Gastrocnemius medialis (tissue), 4 donors: ENCODE data around the gene ACOX1. TPM values are rescaled to one million over a fixed set of nuclear protein-coding genes. Genes with fewer than 3 reads are reported as not detected.
A peak's percentile ranks its signal among the peaks of the same experiment; 100 is the strongest.

ENCODE experiments used
- ATAC-seq, 2 donors: fragments of 150-250 bp; one replicate each; pipeline ENCODE4 v1.9.1; 2016
- DNase-seq, 2 donors: peaks; one replicate each; pipeline ENCODE4 v3.0.0-alpha.2; 2019
- H3K27ac ChIP-seq, 4 donors: fragments of 200-600 bp; sonication (generic); 1 replicate in 1 of 4; 2 replicates in 3 of 4; pipeline ENCODE4 v1.5.1; 2016 to 2018; ENCODE audit warnings: mild to moderate bottlenecking in 2 of 4, moderate library complexity in 1 of 4
- H3K27me3 ChIP-seq, 3 donors: fragments of 200-600 bp; sonication (generic) in 2 of 3; 1 replicate in 1 of 3; 2 replicates in 2 of 3; pipeline versions ENCODE4 v1.5.1 to v1.6.0; 2016 to 2019; ENCODE audit warnings: mild to moderate bottlenecking in 1 of 3, moderate library complexity in 1 of 3
- H3K36me3 ChIP-seq, 2 donors: fragments of 200-600 bp; sonication (generic) in 1 of 2; one replicate each; pipeline ENCODE4 v1.5.1; 2017 to 2018
- H3K4me1 ChIP-seq, 2 donors: fragments of 200-600 bp; sonication (generic) in 1 of 2; one replicate each; pipeline ENCODE4 v1.5.1; 2016 to 2017; ENCODE audit warnings: mild to moderate bottlenecking in 2 of 2
- H3K4me3 ChIP-seq, 4 donors: fragments of 200-600 bp; sonication (generic) in 3 of 4; 1 replicate in 1 of 4; 2 replicates in 3 of 4; pipeline ENCODE4 v1.5.1; 2016 to 2019; ENCODE audit warnings: mild to moderate bottlenecking in 2 of 4
- H3K9me3 ChIP-seq, 3 donors: fragments of 200-600 bp; sonication (generic) in 2 of 3; 1 replicate in 1 of 3; 2 replicates in 2 of 3; pipeline ENCODE4 v1.5.1; 2016 to 2019
- CTCF ChIP-seq, 5 experiments: fragments of 450-650 bp in 3 of 5; fragments of 200-600 bp in 2 of 5; sonication (generic) in 2 of 5; IDR thresholded peaks in 4 of 5; conservative IDR thresholded peaks in 1 of 5; 1 replicate in 4 of 5; 2 replicates in 1 of 5; pipeline ENCODE4 v1.5.1; 2016 to 2019; ENCODE audit warnings: antibody characterized with exemption in 5 of 5, mild to moderate bottlenecking in 3 of 5, moderate library complexity in 3 of 5
- POLR2A ChIP-seq, 2 donors: fragments of 450-650 bp; IDR thresholded peaks; one replicate each; pipeline ENCODE4 v1.6.1; 2017; ENCODE audit warnings: antibody characterized with exemption in 2 of 2, mild to moderate bottlenecking in 2 of 2, moderate library complexity in 2 of 2
- in situ Hi-C, 4 donors: fragments of 200-750 bp; cut with MboI; loops; one replicate each; pipeline versions ENCODE4 v1.15.0 to v1.8.0; 2017; ENCODE audit warnings: low sequenced_read_pairs in 4 of 4
- intact Hi-C: fragments of 100-400 bp; cut with DNase I; formaldehyde crosslinking; loops from one replicate; pipeline ENCODE4 v1.15.1; 2023; ENCODE audit warnings: low total_unique reads
- total RNA-seq, 4 donors: library from RNA; depleted of rRNA; stranded (reverse); fragments of >200 nt; gene quantifications; one replicate each; pipeline versions ENCODE4 v1.1.0 to v1.2.3, GENCODE V29; 2016

Gene ACOX1
- total RNA-seq, 4 donors from 2014 or later: 64.8 to 96.6 (median 80.7) TPM

- intact Hi-C loops: no loop called here
- peak overlapping the region in 1 of 4 donors; percentile 98 for H3K27ac ChIP-seq
- peaks cover 31% of the 10 kb centered on the region in 2 donors for H3K4me1 ChIP-seq
- H3K4me3 ChIP-seq: no peak overlapping the region
- in situ Hi-C loops: no loop called here
- TF ChIP-seq POLR2A (IDR thresholded peaks at IDR 0.05) (no peak), CTCF (IDR thresholded peaks at IDR 0.05 in 4 of 5, conservative IDR thresholded peaks at IDR 0.05 in 1 of 5) (no peak)
- no peaks in the 10 kb centered on the region for H3K36me3 ChIP-seq
- no peaks in the 10 kb centered on the region for H3K27me3 ChIP-seq
- ATAC-seq (no peak), DNase-seq (no peak)
- no peaks in the 10 kb centered on the region for H3K9me3 ChIP-seq
Measured at GRCh38 chr17:75981019-75981615, 2.2 kb upstream of the ACOX1 start.

DNA sequence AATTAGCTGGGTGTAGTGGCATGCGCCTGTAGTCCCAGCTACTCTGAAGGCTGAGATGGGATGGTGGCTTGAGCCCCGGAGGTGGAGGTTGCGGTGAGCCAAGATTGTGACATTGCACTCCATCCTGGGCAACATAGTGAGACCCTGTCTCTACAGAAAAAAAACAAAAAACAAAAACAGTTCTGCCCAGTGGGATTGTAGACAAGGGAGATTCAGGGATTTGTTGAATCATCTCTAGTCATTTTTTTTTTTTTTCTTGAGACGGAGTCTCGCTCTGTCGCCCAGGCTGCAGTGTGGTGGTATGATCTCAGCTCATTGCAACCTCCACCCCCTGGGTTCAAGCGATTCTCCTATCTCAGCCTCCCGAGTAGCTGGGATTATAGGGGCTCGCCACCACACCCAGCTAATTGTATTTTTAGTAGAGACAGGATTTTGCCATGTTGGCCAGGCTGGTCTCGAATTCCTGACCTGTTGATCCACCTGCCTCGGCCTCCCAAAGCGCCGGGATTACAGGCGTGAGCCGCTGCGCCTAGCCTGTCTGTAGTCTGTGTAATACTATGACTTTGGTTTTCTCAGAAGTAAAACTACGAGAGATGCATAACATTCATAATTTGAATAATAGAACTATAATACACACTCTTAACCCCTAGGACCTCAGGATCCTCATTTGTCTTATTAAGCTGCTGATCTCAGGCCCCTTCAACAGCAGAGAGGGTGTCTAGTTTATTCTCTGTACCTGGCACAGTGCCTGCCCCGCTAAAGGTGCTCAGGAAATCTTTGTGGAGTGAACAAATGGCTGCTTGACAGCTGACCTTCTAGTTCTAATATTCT, 1.4 kb upstream of the ACOX1 start:
- Histone ChIP-seq H3K4me1 (peaks cover 38% of the 10 kb centered on the region in 2 donors), H3K4me3 (peak overlapping the region; percentile 81 to 99 (median 92))

DNA sequence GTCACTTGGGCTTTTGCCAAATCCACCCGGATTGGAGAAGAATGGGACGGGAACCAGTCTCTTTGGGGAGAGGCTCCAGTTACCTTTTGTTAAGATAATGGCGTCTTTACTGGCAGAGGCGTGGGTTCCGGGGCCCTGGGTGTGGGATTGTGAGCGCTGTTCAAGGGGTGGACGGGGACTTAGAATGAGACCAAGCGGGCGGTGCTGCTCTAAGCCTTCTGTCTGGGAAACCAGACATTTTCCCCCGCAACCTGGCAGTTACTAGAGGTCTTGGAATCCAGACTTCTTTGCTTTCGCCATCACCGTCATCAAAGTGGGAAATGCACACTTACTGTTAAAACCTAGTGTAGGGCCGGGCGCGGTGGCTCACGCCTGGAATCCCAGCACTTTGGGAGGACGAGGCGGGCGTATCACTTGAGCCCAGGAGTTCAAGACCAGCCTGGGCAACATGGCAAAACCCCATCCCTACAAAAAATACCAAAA, 780 bp upstream of the ACOX1 start:
- in situ Hi-C loops: no loop called here
- Histone ChIP-seq H3K27me3 (no peaks in the 10 kb centered on the region), H3K4me3 (peak overlapping the region; percentile 81 to 99 (median 92)), H3K4me1 (peaks cover 42 to 43% of the 10 kb centered on the region in 2 donors), H3K27ac (peak overlapping the region; percentile 96 to 99 (median 98)), H3K36me3 (no peaks in the 10 kb centered on the region), H3K9me3 (no peaks in the 10 kb centered on the region)
- intact Hi-C loops: loop anchor here (1.0 to 10.0 kb wide), 6 partner anchors 26 to 195 kb away; partner anchors contain the start of genes EXOC7, FBF1 and UNK
- peak; percentile 34 to 40 for ATAC-seq
- no peak for DNase-seq
- TF ChIP-seq POLR2A (IDR thresholded peaks at IDR 0.05): no peak
- no peak for TF ChIP-seq CTCF (IDR thresholded peaks at IDR 0.05 in 4 of 5, conservative IDR thresholded peaks at IDR 0.05 in 1 of 5)

More for the DNA sequence above, 1.4 kb upstream of the ACOX1 start:
- Histone ChIP-seq H3K36me3 (no peaks in the 10 kb centered on the region), H3K9me3 (no peaks in the 10 kb centered on the region), H3K27me3 (no peaks in the 10 kb centered on the region), H3K27ac (peak overlapping the region; percentile 96 to 99 (median 98))
- in situ Hi-C loops (no loop called here), intact Hi-C loops (no loop called here)
- TF ChIP-seq POLR2A (IDR thresholded peaks at IDR 0.05) (no peak), CTCF (IDR thresholded peaks at IDR 0.05 in 4 of 5, conservative IDR thresholded peaks at IDR 0.05 in 1 of 5) (no peak)
- DNase-seq (no peak), ATAC-seq (no peak)

GRCh38 chr17:75976175-75976848, 2.7 kb downstream of the ACOX1 start:
- H3K36me3 ChIP-seq: peaks cover 0 to 5% of the 10 kb centered on the region in 2 donors
- H3K9me3 ChIP-seq: no peaks in the 10 kb centered on the region
- peak overlapping the region; percentile 68 to 98 (median 96) for H3K27ac ChIP-seq
- no peaks in the 10 kb centered on the region for H3K27me3 ChIP-seq
- TF ChIP-seq CTCF (IDR thresholded peaks at IDR 0.05 in 4 of 5, conservative IDR thresholded peaks at IDR 0.05 in 1 of 5) (no peak), POLR2A (IDR thresholded peaks at IDR 0.05) (no peak)
- intact Hi-C loops: loop anchor here (5.0 to 10.0 kb wide), 3 partner anchors 124 to 192 kb away; partner anchors contain the start of genes EXOC7 and UNK
- H3K4me3 ChIP-seq: peak overlapping the region in 3 of 4 donors; percentile 28 to 38 (median 34)
- in situ Hi-C loops: no loop called here
- DNase-seq (no peak), ATAC-seq (no peak)
- H3K4me1 ChIP-seq: peaks cover 52 to 56% of the 10 kb centered on the region in 2 donors
